D721Med (cell line): ENCODE measurements around the gene ZSCAN21.
A peak's percentile ranks its signal among the peaks of the same experiment; 100 is the strongest.
"Not testable (repeated sequence)": the region's sequence is repeated elsewhere in the genome, so short reads cannot be mapped to it uniquely, and the experiment has no call there.

Experiments
- DNase-seq: peaks from one replicate; pipeline ENCODE4 v3.0.0; 2011; ENCODE audit warnings: low spot score; ENCODE audit not compliant: insufficient read length
- FAIRE-seq: peaks from 2 replicates; lab custom pipeline; 2011; peaks lifted over from hg19 to GRCh38; lab: Jason Lieb, UNC
- TF ChIP-seq, protein P1 (sequence below): IDR thresholded peaks from 2 replicates; pipeline ENCODE4 v1.5.1; 2012; ENCODE audit warnings: mild to moderate bottlenecking, control low read depth; ENCODE audit not compliant: insufficient read depth; ENCODE audit errors: missing control alignments

ZSCAN21 gene

DNA sequence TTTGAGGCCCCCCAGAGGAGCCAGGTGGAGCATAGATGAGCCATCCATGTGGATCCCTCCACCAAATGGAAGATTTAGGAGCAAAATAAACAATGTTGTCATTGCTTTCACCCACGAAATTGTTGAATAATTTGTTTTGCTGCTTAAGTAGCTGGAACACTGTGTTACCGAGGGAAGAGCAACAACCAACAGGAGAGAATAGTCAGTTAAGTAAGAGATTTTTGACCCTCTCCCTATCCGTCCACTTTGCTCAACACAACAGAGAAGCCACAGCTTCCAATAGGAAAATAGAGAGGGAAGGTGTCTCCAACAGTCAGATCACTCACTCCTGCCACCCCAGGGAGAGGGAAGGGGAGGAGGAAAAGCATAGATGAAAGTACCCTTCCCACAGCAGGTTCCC, 38.1 kb upstream of the ZSCAN21 start:
- TF ChIP-seq, protein P1, sequence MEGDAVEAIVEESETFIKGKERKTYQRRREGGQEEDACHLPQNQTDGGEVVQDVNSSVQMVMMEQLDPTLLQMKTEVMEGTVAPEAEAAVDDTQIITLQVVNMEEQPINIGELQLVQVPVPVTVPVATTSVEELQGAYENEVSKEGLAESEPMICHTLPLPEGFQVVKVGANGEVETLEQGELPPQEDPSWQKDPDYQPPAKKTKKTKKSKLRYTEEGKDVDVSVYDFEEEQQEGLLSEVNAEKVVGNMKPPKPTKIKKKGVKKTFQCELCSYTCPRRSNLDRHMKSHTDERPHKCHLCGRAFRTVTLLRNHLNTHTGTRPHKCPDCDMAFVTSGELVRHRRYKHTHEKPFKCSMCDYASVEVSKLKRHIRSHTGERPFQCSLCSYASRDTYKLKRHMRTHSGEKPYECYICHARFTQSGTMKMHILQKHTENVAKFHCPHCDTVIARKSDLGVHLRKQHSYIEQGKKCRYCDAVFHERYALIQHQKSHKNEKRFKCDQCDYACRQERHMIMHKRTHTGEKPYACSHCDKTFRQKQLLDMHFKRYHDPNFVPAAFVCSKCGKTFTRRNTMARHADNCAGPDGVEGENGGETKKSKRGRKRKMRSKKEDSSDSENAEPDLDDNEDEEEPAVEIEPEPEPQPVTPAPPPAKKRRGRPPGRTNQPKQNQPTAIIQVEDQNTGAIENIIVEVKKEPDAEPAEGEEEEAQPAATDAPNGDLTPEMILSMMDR: no peak
- FAIRE-seq (no peak), DNase-seq (no peak)

DNA sequence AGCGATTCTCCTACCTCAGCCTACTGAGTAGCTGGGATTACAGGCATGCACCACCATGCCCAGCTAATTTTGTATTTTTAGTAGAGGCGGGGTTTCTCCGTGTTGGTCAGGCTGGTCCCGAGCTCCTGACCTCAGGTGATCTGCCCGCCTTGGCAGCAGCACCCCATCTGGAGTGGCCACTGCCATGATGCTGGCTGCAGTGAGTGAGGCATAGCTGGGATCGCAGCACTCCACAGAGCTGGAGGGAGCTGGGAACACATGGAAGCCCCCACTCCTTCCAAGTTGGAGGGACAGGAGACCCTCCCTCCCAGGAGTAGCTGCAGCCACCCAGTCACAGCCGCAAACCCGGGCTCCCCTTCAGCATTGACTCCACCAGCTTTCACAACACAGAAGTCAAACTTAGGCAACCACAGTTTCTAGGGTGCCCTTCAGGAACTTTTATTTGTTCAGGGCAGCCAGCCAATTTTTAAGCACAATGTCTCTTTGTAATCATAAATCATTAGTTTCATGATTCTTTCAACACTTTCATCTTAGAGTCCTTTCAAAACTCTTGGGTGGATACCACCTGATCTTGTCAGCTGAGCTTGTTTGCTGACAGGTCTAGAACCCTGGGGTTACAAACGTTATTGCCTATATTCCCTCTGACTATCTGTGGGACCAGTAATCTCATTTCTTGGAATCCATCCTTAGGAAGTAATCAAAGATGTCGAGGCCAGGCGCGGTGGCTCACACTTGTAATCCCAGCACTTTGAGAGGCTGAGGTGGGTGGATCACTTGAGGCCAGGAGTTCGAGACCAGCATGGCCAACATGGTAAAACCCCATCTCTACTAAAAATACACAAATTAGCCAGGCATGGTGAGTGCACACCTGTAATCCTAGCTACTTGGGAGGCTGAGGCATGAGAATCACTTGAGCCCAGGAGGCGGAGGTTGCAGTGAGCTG, 36.9 kb upstream of the ZSCAN21 start:
- DNase-seq, FAIRE-seq: not testable (repeated sequence)

DNA sequence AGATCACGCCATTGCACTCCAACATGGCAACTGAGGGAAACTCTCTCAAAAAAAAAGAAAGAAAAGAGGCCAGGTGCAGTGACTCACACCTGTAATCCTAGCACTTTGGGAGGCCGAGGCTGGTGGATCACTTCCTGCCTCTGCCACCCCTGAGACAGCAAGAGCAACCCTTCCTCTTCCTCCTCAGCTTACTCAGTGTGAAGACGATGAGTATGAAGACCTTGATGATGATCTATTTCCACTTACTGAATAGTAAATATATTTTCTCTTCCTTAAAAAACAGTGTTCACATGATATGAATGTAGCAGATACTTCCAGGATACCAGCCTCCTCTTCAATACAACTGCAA, 36.3 kb upstream of the ZSCAN21 start:
- FAIRE-seq (no peak), DNase-seq (no peak)
- TF ChIP-seq, protein P1: no peak

DNA sequence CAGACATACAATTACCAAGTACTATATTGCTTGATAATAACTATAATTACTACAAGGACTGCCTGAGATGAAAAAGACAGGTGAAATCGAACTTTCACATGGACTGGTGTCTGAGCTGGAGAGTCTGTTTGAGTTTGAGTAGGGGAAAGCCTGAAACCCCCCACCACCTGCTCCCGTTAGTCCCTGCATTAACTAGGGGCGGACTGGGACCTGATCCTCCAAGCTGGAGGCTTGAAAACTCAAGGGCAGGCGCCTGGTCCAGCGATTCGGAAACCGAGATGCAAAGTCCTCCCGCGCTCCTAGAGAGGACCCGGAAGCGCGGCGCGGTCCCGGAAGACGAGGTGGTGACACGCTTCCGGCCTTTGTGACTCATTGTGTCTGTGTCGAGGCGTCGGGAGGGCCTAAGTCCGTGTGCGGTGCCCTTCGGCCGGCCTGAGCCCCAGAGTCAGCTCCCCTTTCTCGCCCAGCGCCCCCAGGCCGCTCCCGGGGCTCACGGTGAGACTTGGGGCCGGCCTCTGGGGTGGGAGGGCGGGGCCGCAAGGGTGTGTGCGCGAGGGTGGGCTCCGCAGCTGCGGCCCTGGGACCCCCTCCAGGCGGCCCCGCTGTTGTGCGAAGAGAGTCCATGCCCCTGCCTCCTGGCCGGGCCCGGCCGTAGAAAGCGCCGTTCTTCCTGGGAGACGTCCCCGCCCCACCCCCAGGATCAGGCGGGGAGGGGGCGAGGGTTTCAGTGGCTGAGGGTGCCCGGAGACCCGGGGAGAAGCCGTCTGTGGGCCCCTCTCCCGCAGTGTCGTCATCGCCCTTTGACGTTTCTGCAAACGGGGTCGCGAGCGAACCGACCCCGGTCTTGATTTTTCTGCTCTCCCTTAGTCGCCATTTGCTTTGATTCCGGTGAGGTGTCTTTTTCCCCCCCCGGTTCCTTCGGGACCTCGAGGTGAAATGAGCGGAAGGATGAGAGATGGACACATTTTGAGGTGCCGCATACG, 34.1 kb upstream of the ZSCAN21 start, which contains the start of gene ZKSCAN1:
TSS of gene ZKSCAN1 (plus strand) at position 365 of the 983 bp plus-strand sequence. CDS start 7,911 bp downstream, outside the sequence.
- FAIRE-seq (no peak), DNase-seq (peak; percentile 92)
- TF ChIP-seq, protein P1: no peak

DNA sequence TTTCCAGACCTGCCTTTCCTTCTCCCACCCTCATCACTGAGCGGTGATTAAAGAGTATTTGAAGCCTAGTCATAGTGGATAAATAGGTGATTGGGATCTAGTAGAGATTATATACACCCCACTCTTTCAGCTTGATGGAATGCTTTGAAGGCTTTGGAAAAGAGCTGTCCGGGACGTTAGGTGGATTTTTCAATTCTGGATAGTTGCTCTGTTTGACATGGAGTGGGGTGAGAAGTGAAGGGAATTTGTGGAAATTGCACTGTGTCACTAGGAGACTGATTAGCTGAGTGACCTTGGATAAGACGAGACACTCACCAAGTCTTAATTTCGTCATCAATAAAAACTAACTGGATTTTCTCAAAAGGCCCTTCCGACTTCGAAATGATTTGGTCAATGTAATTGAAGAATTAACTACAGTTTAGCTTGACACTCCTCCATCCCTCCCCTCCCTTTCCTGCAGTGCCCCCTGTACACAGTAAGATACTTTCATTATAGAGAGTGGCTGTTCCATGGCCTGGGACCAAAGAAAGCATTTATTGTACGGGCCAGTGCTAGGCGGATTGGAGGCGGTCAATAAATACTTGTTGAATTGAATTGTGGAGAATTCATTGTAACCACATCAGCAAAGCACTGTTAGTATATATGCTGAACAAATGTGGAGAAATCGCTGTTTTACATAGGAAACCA, 33.2 kb upstream of the ZSCAN21 start:
- DNase-seq: no peak
- FAIRE-seq: no peak
- TF ChIP-seq, protein P1: no peak

DNA sequence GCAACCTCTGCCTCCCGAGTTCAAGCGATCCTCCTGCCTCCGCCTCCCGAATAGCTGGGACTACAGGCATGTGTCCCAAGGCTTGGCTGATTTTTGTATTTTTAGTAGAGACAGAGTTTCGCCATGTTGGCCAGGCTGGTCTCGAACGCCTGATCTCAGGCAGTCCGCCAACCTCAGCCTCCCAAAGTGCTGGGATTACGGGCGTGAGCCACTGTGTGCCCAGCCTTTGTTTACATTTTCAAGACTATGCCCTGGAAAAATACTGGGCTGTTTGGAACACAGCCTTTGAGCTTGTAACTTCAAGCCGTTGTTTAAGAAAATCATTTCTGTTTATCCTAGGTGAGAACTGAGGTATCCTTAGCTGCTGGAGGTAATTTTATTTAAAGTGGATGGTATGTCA, 32.3 kb upstream of the ZSCAN21 start:
- no peak for DNase-seq
- no peak for FAIRE-seq
- TF ChIP-seq, protein P1: no peak

DNA sequence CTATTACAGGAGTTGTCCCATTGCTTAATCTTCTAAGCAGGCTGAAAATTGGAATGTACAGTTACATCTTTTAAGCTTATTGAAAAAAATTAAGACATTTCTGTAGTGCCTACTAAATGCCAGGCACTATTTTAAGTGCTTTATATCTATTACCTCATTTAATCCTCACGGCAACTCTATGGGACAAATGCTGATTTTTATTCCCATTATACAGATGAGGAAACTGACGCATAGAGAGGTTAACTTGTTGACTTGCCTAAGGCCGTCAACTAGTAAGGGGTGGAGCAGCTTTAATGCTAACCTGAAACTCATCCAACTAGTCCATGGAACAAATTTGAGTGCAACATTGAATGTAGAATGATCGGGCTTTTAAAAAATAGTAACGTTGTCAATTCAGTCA, 31.7 kb upstream of the ZSCAN21 start:
- TF ChIP-seq, protein P1: no peak
- DNase-seq (no peak), FAIRE-seq (no peak)
